HG03457 (cell line): ENCODE measurements around the gene EIF4G3.
"Not testable (repeated sequence)": the region's sequence is repeated elsewhere in the genome, so short reads cannot be mapped to it uniquely, and the experiment has no call there.

Source experiments
- ATAC-seq: cut with Tn5 transposase; IDR thresholded peaks from one replicate; pipeline ENCODE4 v1.9.1; 2021; ENCODE audit warnings: moderate number of reproducible peaks; ENCODE audit not compliant: unreplicated experiment

The EIF4G3 gene

GRCh38 chr1:21034725-21035628, 141.7 kb downstream of the EIF4G3 start:
- no peak for ATAC-seq

DNA sequence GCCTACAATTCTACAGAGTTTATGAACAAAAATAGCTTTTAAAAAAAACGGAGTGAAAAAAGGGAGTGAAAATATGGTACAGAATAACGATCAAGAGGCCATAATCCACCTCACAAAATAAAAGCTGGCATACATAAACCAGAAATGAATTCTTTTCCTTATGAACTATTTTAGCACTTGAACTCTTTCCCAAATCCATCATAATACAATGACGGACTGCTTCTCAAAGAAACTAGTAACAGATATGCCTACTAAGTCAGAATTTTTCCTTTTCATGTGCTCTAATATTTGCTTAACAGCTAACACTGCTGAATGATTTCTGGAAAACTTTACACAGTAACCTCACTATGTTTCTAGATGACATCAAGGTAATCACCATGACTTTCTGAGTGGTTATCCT, 144.0 kb downstream of the EIF4G3 start:
- no peak for ATAC-seq

GRCh38 chr1:21030181-21030580, 146.5 kb downstream of the EIF4G3 start:
- ATAC-seq: no peak

GRCh38 chr1:21028520-21029145, 148.1 kb downstream of the EIF4G3 start:
- no peak for ATAC-seq

- no peak for ATAC-seq
Measured at GRCh38 chr1:21027805-21028204, 148.9 kb downstream of the EIF4G3 start.

DNA sequence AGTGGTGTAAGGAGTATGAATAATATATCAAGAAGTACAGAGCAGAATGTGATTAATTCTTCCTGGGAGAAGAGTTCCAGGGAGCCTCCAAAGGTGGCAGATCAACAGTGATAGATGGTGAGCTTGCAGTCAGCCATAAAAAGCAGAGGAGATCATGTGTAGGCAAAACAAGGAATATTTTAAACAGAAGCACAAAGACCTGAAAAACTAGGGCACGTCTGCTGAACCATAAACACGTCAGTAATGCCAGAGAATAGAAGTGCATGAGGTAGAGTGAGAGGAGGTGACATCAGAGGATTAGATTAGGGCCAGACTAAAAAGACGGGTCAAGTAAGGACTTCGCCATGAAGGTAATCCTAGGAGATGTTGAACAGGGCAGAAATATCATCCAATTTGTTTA, 151.8 kb downstream of the EIF4G3 start:
- ATAC-seq: no peak

DNA sequence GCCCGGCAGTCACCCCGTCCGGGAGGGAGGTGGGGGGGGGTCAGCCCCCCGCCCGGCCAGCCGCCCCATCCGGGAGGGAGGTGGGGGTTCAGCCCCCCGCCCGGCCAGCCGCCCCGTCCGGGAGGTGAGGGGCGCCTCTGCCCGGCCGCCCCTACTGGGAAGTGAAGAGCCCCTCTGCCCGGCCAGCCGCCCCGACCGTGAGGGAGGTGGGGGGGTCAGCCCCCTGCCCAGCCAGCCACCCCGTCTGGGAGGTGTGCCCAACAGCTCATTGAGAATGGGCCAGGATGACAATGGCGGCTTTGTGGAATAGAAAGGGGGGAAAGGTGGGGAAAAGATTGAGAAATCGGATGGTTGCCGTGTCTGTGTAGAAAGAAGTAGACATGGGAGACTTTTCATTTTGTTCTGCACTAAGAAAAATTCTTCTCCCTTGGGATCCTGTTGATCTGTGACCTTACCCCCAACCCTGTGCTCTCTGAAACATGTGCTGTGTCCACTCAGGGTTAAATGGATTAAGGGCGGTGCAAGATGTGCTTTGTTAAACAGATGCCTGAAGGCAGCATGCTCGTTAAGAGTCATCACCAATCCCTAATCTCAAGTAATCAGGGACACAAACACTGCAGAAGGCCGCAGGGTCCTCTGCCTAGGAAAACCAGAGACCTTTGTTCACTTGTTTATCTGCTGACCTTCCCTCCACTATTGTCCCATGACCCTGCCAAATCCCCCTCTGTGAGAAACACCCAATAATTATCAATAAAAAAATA, 152.4 kb downstream of the EIF4G3 start:
- not testable (repeated sequence) for ATAC-seq

DNA sequence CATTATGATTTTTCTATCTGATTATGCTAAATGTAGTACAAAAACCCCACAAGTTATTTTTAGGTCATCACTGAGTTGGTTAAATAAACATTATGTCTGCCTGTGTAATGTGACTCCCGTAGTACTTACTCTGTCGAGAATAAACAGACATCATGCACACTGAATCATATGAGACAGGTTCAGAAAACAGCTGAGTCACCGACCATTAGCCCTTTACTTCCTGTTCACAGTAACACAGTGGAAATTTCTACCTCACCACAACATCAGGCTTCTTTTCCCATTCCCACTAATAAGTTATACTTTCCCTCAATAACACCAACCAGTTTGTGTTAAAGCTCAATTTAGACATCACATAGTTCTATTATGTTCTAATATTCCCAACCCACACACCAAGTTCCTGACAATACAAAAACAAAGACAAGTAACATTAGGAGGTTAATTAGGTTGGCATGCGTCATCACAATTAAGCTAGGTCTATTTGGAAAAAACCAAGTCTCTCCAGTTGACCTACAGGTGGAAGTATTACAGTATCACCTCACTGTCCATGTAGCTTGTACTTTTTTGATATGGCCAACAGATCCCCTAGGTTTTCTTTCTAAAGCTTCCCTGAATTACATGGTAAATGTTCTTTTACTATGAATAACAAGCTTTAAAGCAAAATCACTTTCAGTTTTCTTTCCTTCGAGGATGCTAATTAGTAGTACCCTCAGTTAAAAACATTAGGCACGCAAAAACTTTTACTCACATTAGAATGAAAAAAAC, 154.2 kb downstream of the EIF4G3 start:
- peak; percentile 87 for ATAC-seq

GRCh38 chr1:21021311-21021710, 155.4 kb downstream of the EIF4G3 start:
- ATAC-seq: no peak

DNA sequence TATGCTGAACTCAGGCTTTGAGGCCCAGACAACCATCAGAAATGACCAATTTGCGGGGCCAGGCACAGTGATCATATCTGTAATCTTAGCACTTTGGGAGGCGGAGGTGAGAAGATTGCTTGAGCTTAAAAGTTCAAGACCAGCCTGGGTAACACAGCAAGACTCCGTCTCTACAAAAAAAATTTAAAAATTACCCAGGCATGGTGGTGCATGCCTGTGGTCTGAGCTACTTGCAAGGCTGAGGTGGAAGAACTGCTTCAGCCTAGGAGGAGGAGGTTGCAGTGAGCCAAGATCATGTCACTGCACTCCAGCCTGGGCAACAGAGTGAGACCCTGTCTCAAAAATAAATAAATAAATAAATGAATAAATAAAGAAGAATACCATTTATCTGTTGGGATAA, 156.5 kb downstream of the EIF4G3 start:
- ATAC-seq: no peak

- no peak for ATAC-seq
Measured at GRCh38 chr1:21018673-21019072, 158.0 kb downstream of the EIF4G3 start.

DNA sequence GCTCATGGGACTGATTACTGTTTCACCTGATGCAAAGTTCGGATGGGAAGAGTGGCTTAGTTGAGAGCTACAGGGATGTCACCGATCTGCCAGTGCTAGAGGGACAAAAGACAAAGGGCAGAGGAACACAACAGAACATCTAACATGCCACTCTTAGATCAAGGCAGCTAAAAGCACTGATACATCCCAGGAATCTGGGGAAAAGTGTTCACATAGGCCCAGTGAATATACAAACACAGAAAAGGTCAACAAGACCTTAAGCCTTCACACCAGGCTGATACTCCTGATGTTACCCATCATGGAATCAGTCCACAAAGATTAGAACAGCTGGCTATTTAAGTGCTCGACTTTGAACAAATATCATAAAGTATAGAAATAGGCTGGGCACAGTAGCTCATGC, 163.2 kb downstream of the EIF4G3 start:
- ATAC-seq: no peak

DNA sequence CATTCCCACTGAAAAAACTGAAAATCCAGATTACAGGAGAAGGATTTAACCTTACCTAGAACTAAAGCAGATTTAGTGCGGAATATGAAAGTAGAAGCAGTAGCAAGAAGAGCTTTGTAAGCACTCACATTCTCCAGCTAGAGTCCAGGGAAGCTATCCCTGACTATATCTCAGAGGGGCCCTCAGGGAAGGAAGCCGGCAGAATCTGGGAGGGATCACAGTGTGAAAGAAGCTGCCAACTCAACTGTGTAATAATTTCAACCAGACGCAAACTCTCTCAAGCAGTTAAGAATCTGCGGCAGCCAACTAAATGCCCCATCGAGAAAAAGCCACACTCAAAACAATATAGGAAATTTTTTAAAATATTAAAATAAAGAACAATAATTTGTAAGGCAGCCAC, 163.8 kb downstream of the EIF4G3 start:
- no peak for ATAC-seq

DNA sequence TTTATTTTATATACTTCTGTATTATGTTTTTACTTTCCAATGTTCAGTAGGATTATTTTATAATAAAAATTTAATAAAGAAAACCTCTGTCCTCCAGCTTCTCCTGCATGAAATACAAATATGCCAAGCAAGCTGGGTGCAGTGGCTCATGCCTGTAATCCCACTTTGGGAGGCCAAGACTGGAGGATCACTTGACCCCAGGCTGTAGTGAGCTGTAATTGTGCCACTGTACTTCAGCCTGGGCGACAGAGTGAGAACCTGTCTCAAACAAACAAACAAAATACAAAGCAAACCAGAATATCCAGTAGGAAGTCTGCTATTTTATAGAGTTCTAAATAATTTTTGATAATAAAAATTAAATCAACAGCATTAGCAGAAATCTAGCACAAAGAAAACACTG, 168.8 kb downstream of the EIF4G3 start:
- no peak for ATAC-seq

- no peak for ATAC-seq
Measured at GRCh38 chr1:21005466-21006239, 171.0 kb downstream of the EIF4G3 start.

- no peak for ATAC-seq
Measured at GRCh38 chr1:21003281-21004045, 173.2 kb downstream of the EIF4G3 start.

GRCh38 chr1:21001042-21001441, 175.7 kb downstream of the EIF4G3 start:
- no peak for ATAC-seq

DNA sequence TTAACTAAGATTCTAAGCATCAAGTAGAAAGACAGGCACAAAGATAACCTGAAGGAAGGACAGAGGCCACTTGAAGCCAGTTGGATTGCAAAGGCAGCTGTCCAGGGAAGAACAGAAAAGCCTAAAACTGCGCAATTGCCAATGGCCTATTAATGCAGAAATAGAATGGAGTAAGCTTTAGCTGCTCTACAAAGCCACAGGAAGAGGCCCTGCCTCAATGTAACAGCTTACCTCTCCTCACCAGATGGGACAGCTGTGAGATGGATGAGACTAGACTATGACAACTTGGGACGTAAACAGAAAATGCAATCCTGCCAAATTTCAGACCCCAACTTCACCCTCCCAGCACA, 176.5 kb downstream of the EIF4G3 start:
- ATAC-seq: no peak

GRCh38 chr1:20999525-21000244, 177.0 kb downstream of the EIF4G3 start:
- ATAC-seq: no peak
